GM21786 (cell line): Measurements from ENCODE around the gene TBATA.
"Not testable (repeated sequence)": the region's sequence is repeated elsewhere in the genome, so short reads cannot be mapped to it uniquely, and the experiment has no call there.

Experiments used
- ATAC-seq: cut with Tn5 transposase; IDR thresholded peaks from one replicate; pipeline ENCODE4 v1.9.1; 2021; ENCODE audit not compliant: unreplicated experiment

TBATA gene

GRCh38 chr10:70779511-70780369 is 5.4 kb downstream of the TBATA start:
- no peak for ATAC-seq

DNA sequence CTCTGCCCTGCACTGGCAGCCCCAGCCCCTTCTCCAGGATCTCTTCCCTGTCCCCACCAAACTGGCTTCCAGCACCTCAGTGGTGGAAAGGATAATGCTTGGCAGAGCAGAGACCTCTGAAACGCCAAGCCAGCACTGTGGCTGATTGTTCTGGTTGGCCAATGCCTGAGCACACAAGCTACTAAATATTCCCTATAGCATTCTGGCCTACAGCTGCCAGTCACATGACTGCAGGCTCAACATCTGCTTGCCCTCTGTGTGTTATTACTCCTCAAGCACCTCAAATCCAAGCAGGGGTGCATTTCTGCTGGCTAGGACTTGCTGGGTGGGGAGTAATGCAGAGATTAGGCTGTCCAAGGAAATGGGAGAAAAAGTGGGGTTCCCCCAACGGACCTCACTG is 6.1 kb downstream of the TBATA start:
- no peak for ATAC-seq

DNA sequence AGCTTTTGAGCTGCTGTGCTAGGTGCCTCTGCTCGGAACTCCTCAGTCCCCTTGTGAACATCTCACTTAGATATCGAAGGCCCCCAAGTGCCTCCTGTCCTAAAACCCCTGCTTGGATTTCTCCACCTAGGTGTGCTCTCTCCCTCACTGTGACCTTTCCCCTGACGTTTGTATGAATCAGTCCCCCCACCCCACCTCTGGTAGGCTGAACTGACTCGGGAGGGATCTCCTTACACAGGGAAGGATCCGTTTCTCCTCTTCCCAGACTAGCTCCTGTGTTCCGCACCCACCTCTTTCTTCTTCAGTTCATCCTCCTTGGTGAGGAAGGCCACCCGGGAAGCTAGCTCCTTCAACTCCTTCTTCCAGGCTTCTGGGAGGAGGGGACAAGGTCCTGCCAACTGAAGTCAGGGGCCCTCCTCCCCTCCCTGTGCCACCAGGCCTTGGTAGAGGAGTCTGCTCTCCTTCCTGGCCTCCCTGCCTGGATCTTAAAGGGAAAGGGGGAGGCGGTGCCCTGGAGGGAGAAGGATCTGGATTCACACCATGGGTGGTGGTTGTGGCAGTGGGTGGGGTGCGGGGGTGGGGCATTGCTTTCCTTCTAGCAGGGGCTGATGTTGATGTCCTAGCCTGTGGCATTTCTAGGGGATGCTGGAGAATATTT is 6.8 kb downstream of the TBATA start:
- no peak for ATAC-seq

DNA sequence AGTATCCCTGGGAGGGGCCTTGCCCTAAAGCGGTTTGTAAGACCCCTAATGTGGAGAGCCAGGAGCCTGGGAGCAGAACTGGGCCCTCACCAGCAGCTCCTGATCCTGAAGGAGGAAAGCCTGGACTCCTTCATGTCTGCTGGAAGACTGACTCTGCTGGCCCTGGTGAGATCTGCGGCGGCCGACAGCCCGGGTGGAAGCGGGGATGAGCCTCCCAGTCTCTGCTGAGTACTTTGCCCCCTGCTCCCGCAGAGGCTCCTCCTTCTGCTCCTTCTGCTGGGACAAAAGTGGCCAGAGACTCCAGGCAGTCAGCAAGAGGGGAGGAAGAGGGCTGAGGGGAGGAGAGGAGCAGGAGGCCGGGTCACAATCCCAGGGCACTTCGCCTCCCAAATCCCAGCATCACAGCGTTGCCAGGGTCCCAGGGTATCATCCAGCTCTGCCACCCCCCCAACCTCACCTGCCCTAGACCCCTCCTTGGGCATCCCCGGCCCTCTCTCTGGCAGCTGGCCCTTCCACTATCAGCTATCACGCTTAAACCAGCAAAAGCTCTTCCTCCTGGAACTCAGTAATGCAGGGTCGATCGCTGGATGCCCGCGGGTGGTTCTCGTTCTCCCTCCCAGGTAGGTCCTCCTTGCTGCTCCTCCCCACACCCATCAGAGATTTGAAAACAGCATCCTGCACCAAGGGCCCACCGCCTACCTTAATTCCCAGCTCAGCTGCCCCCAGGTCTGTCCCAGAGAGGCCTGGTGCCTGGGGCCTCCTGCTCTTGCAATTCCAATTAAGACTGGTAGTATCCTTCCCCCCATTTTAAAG is 7.9 kb downstream of the TBATA start:
- no peak for ATAC-seq

DNA sequence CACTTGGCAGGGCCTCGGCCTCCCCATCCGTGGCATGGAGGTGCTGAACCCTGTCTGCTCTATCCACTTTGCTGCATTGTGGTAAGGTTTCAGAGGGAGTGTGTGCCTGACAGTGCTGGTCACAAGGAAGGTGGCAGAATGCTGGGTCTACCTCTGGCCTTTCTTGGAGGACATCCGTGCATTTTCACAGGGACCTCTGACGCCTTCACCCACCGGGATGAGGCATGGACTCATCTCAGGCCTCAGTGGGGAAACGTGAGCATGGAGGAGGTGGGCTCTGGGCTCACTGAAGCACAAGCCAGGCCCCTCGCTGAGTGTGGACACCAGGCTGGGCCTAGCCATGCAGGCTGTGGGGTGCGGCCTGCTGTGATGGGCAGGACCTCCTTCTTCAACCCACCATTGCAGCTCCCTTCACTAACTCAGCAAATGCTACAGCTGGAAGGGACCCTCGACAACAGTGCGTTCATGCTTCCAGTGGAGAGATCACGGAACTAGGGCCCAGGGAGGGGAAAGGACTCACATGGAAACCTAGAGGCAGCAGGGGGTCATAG is 8.6 kb downstream of the TBATA start:
- no peak for ATAC-seq

DNA sequence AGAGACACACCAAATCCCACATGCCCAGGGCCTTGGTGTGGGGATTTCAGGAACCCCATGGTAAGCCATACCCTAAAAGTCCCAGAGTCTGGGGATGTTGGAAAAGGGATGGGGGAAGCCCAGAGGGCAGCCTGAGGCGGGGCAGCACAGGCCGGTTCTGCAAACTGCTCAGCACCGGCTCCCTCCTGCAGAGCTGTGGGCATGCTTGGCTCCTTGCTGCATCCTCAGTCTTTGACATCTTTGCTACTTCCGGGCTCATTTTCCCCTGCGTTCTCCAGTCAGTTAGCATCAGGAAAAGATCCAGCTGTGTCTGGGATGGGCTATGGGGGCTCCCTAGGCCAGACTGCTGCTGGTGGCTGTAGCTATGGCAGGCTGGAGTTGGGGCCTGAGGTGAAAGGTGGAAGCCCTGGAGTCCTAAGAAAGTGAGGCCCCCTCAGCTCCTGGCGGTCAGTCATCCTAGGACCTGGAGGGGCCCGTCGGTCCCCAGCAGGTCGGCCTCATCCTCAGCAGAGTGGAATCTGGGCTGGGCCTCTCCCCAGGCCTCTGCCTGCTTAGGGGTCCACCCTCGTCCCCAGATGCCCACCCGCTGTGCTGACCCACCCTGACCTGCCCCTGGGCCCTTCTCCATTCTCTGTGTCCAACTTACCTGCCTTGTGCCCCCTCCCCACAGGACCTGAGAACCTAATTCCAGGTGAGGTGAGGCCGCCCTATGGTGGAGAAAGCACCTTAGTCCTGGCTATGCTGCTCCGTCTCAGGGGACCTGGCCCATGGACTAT is 9.3 kb downstream of the TBATA start:
- no peak for ATAC-seq

DNA sequence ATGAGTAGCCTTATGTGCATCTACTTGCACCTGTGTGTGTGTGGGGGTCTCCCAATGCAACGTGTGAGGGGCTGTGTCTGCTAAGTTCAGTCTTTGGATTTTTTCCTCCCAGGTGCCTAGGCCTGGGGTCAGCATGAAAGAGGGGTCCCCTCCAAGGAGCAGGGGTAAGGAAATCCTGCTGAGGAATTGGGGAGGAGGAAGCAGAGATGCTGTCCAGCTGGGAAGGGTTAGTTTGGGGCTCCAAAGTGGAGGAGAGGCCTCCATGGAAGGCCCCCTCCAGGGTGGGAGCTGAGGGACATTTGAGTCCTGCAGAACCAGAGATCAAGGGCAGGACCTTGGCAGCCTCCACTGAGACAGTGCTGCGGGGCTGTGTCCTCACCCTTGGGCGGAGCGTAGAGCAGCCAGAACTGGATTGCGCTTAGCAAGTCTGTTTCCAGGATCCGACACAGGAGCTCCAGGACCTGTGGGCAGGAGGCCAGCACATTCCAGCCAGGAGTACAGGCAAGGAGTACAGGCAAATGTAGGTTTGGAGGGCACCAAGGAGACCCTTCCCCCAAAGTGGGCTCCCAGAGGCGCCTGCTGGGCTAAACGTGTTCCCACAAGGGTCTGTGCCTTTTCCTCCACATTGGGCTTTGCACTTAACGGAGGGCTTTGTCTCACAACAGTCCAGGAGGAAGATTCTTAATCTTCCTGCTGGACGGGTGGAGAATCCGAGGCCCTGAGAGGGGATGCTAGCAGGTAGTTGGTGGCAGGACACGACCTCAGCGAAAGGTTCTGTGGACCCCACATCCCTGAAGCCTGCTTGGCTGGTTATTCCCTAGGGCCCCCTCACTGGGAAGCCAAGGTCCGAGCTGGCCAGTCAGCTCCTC is 10.1 kb downstream of the TBATA start:
- ATAC-seq: no peak

- no peak for ATAC-seq
These were observed 11.0 kb downstream of the TBATA start for GRCh38 chr10:70773965-70774809.

GRCh38 chr10:70773461-70773860 is 11.7 kb downstream of the TBATA start:
- ATAC-seq: no peak

DNA sequence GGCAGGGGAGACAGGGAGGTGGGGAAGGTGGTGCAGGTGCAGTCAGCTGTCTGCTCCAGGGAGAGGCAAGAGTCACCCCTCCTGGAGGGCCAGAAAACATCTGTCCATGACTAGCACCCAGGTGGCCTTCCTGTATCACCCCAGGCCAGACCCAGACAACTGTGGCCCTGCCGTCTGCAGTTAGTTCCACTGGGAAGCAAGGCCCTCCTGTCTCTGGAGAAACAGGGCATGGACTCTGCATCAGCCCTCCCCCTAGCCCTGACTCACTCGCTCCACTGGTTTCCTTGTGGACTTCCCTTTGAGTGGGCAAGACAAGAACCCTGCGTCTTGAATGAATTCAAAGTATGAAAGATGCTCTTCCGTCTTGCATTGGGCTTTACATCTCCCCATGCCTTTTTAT is 12.6 kb downstream of the TBATA start:
- ATAC-seq: no peak

DNA sequence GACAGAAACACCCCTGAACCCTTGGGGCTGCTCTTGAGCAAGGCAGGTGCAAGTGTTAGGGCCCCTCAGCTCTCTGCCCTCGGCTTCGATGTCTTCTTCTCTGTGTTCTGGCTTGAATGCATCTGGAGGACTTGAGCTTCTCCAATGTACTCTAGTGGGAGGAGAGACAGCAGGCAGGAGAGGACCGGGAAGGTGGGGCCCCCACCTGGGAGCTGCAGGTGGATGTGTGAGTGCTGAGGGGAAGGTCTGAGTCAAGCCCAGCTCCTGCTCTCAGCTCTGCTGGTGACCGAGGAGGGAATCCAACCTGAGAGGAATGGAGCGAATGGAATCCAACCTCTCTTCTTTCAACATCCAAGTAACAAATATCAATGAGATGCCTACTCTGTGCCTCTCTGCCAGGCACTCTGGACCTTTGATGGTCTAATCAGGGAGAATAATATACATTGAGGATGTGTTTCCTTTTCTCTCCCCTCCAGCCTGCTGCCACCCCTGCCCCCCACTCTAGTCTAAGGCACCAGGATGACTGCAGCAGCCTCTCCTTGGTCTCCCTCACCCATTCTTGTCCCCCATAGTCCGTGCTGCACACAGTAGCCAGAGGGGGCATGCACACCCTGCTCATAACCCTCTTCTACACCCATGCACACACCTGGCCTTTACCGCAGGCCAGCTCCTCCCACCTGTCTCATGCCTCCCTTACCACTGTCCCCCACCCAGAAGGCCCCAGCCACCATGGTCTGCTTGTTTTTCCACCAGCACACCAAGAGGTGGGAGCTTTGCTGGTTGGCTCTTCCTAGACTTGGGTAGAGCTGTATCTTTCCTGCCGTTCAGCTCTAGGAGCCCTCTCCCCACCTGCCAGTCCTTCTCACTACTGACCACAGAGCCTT is 13.6 kb downstream of the TBATA start:
- no peak for ATAC-seq

GRCh38 chr10:70770516-70770915 is 14.7 kb downstream of the TBATA start:
- not testable (repeated sequence) for ATAC-seq

DNA sequence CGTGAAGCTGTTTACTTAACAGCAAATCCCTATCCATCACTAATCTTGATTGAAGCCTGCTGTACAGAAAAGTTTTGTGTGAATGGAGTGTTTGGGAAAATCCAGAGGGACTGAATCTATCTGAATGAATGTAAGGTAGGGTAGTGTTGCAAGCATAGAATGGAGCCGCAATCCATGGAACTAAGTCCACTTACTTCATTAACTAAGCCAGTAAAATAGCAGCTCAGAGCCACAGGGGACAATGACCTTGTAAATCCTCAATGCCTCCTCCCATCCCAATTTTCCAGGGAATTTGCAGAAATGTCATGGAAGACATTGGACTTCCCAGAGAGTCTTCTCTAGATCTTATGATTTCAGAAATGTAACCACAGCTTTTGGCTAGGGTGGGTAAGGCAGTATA is 15.2 kb downstream of the TBATA start:
- no peak for ATAC-seq

- no peak for ATAC-seq
These were observed 16.1 kb downstream of the TBATA start for GRCh38 chr10:70769121-70769520.

- ATAC-seq: not testable (repeated sequence)
These were observed 17.0 kb downstream of the TBATA start for GRCh38 chr10:70768026-70768685.

DNA sequence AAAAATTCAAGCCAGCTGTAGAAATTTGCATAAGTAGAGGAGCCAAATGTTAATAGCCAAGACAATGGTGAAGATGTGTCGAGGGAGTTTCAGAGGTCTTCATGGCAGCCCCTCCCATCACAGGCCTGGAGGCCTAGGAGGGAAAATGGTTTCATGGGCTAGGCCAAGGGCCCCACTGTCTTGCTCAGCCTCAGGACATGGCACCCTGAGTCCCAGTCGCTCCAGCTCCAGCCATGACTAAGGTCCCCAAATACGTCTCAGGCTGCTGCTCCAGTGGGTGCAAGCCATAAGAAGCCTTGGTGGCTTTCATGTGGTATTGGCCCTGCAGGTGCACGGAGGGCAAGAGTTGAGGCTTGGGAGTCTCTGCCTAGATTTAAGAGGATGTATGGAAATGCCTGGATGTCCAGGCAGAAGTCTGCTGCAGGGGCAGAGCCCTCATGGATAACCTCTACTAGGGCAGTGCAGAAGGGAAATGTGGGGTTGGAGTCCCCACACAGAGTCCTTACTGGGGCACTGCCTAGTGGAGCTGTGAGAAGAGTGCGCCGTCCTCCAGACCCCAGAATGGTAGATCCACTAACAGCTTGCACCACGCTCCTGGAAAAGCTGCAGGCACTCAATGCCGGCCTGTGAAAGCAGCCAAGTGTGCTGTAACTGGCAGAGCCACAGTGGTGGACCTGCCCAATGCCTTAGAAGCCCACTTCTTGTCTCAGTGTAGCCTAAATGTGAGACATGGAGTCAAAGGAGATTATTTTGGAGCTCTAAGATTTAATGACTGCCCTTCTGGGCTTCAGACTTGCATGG is 19.2 kb downstream of the TBATA start:
- no peak for ATAC-seq
